CD4-positive, alpha-beta T cell treated with Interleukin-4 for 4 hours (primary cell): ENCODE results near the gene SMARCA4.
"Not testable (repeated sequence)": the region's sequence is repeated elsewhere in the genome, so short reads cannot be mapped to it uniquely, and the experiment has no call there.

Experiments
- DNase-seq: peaks from one replicate; pipeline ENCODE4 v3.0.0-alpha.2; 2020

Gene SMARCA4

DNA sequence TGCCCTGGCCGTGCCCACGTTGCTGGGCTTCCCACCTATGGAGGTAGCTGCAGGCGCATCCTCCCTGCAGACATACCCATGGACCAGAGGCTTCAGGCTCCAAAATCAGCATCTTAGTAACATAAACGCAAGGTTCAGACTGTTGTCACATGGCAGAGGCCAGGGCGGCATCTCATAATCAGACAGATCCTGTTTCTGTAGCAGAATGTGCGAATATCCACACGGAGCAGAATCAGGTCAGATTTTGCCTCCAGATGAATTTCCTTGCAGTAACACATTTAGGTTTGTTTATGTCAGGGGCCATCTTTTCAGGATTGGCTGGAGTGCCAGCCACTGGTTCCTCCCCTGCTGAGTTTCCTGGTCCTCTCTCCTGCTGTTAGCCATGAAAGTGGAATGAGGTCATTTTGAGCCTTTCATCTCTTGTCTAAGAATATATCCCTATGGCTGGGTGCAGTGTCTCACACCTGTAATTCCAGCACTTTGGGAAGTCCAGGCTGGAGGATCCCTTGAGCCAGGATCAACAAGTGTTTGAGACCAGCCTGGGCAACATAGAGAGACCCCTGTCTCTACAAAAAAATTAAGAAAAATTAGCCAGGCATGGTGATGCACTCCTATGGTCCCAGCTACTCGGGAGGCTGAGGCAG lies 20.5 kb downstream of the SMARCA4 start:
- no peak for DNase-seq

DNA sequence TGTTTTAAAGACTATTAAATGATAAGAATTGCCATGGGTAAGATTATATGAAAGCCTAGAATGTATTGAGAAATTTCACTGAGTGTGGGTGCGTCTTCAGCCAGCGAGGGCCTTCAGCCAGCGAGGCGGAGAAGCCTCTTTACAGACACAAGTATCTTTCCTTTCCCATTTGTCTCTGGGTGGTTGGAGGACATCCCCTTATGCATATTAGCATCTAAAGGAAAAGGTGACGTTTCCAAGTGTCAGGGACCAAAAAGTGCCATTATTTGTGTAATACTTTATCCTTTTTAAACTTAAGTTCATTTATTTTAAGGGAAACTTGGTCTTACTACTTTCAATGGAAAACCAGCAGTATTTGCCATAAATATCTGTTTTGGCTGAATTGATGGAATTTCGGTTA lies 22.2 kb downstream of the SMARCA4 start:
- no peak for DNase-seq

DNA sequence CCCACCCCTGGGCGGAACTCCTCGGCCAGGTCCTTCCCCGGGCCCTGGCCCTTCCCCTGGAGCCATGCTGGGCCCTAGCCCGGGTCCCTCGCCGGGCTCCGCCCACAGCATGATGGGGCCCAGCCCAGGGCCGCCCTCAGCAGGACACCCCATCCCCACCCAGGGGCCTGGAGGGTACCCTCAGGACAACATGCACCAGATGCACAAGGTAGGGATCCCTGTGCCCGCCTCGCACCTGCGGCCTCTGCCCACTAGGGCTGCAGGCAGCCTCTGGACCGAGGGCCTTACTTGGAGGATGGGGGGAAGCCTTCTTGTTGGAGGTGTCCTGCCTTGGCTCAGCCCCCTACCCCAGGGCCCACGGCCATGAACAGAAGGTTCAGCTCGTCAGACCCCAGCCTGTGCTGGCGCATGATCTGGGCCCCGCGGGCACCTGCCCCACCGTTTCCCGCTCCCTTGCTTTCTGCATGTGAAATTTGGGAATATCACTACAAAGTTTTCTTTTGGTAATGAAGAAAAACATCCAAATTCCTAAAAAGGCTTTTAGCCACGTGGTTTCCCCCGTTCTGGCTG lies 23.4 kb downstream of the SMARCA4 start:
- DNase-seq = no peak

DNA sequence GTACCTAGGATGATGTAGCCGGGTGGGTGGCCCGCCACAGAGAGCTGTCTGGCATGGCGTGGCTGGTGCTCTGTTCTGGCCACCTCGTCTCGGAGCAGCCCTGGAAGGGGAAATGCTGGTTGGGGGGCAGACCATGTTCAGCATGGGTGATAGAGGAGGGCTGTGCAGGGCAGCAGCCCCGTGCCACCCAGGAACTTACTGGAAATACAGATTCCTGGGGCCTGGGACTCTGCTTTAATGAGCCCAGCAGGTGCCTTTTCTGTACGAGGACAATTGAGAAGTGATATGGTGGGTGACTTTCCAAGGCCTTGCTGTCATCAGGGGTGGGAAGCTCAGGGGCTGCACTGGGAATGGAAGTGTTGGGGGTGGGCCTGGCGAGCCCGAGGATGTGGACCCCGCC lies 24.7 kb downstream of the SMARCA4 start:
- DNase-seq = no peak

DNA sequence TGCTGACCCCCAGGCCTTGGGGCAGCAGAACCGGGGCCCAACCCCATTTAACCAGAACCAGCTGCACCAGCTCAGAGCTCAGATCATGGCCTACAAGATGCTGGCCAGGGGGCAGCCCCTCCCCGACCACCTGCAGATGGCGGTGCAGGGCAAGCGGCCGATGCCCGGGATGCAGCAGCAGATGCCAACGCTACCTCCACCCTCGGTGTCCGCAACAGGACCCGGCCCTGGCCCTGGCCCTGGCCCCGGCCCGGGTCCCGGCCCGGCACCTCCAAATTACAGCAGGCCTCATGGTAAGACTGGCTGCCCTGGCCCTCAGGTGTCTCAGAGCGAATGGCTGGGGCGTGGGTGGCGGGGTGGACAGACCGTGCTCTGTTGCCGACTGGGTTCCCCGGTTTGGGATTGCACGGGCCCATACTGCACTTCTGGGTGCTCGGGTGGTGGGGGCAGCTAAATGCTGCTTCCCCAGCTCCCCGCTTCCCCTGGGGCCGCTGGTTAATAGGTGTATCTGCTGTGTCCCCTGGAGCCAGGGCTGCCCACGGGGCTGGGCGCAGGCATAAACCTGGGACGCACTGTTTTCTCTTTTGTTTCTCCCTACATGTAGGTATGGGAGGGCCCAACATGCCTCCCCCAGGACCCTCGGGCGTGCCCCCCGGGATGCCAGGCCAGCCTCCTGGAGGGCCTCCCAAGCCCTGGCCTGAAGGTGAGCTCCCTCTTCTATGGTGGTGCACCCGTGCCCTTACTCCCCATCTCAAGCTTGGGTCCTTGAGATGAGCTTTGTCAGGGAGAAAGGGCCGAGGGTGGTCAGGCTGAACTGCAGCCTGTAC lies 25.7 kb downstream of the SMARCA4 start:
- no peak for DNase-seq

DNA sequence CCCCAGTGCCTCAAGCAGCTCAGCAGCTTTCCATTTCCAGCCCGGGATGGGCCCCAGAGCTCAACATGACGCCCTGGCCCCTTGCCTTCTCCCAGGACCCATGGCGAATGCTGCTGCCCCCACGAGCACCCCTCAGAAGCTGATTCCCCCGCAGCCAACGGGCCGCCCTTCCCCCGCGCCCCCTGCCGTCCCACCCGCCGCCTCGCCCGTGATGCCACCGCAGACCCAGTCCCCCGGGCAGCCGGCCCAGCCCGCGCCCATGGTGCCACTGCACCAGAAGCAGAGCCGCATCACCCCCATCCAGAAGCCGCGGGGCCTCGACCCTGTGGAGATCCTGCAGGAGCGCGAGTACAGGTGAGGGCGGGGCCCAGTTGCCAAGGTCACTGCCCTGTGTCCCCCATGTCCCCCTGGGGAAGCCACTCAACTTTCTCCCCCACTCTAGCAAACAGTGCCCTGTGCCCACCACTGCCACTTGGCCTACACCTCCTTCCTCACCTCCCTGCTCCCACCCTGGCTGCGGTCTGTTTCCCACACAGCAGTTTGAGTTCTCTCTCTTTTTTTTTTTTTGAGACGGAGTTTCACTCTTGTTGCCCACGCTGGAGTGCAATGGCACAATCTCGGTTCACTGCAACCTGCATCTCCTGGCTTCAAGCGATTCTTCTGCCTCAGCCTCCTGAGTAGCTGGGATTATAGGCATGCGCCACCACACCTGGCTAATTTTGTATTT lies 26.9 kb downstream of the SMARCA4 start:
- DNase-seq = no peak

DNA sequence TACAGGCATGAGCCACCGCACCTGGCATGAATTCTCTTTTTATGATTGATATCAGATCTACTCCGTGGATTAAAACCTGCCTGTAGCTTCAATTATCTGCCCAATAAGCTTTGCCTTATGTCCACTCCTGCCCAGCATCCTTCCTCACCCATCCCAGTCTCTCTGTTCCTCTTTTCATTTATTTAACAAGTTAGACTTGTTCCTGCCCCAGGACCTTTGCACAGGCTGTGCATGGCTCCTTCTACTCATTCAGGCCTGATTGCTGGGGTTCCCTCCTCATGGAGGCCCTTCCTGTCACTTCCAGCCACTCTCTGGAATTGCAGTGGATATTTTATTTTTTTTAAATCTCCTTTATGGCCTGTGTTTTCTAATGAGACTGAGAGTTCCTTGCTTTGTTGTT lies 27.6 kb downstream of the SMARCA4 start:
- no peak for DNase-seq

DNA sequence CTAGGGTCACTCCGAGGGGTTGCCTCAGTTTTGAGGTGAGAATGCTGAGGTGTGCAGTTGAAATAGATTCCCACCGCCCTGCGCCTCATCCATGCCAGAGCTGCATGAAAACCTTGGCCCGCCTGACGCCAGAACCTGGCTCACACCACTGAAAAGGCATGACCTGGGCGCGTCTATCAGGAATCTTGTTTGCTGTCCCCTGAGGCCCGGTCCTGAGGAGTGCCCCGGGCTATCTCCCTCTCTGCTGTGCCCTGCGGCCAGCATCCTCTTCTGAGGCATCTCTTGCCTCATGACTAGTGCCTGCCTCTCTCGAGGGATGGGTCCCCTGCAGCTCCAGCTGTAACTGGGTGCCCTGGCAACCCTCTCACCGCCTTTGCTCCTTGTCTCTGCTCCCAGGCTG lies 28.1 kb downstream of the SMARCA4 start:
- no peak for DNase-seq

DNA sequence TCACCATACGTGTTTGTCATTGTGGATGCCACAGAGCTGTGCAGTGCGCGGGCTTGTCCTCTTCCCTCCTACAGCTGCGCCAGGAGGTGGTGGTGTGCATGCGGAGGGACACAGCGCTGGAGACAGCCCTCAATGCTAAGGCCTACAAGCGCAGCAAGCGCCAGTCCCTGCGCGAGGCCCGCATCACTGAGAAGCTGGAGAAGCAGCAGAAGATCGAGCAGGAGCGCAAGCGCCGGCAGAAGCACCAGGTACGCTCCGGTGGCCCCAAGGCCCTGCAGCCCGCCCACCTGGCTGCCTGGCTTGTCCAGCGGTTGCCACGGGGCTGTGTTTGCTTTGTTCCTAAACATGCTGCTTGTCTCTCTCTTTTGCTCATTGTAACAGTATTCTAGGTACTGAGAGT lies 30.2 kb downstream of the SMARCA4 start:
- DNase-seq = no peak

DNA sequence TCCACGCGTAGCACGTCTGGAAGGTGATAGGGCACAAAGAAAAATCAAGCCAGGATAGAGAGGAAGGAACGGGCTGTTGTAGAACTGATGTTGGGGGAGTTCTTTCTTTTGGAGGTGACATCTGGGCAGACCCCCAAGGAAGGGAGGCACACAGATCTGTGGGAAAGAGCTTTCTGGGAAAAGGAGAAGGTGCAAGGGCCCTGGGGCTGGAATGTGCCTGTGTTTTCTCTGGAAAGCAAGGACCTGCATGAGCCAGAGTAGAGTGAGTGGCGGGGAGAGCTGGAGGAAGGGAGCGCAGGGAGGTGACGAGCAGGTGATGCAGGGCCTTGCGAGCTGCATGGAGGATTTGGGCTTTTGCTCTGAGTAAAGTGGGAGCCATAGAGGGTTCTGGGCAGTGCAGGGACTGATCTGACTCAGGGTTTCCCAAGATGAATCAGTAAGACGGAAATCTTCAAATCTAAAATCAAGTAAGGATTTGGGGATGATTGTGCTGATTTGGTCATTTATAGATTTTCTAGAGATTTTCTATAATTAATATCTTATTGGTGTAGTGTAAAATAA lies 30.8 kb downstream of the SMARCA4 start:
- no peak for DNase-seq

DNA sequence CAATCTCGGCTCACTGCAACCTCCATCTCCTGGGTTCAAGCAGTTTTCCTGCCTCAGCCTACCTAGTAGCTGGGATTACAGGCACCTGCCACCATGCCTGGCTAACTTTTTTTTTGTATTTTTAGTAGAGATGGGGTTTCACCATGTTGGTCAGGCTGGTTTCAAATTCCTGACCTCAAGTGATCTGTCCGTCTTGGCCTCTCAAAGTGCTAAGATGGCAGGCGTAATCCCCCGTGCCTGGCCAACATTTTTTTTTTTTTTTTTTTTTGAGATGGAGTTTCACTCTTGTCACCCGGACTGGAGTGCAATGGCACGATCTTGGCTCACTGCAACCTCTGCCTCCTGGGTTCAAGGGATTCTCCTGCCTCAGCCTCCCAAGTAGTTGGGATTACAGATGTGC lies 31.3 kb downstream of the SMARCA4 start:
- DNase-seq = not testable (repeated sequence)

DNA sequence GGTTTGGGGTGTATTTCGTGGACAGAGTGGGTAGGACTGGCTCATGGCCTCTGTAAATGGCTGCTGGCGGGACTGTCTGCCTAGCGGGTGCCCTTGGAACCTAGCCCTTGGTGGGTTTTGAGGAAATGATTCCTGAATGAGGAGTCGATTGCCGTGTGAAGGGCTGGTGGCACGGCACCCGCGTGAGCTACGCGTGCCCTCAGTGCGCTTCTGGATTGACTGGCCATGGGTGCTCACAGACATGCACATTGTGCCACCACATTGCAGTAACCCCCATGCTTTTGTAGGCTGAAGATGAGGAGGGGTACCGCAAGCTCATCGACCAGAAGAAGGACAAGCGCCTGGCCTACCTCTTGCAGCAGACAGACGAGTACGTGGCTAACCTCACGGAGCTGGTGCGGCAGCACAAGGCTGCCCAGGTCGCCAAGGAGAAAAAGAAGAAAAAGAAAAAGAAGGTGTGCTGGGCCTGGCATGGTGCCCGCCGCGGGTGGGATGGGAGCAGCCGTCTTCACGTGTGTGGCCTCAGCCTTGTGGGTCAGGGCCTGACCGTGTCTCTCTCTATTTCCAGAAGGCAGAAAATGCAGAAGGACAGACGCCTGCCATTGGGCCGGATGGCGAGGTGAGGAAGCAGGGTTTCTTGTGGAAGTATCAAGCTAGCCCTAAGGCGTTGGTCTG lies 35.2 kb downstream of the SMARCA4 start:
- no peak for DNase-seq

DNA sequence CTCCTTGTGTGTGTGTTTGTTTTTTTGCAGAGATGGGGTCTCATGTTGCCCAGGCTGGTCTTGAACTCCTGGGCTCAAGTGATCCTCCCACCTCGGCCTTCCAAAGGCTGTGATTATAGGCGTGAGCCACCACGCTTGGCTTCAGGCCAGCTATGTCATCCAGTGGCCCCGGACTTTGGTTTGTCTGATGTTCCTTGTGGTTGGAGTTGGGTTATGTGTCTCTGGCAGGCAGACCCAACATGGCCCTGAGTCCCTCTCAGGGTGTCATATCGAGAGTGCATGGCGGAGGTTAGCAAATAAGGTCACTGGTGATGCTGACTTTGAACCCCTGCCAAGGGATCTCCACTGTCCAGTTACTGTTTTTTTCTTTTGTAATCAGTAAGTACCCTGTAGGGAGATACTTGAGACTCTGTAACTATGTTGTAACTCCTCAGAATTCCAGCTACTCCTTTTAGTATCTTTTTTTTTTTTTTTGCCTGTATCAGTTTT lies 37.3 kb downstream of the SMARCA4 start:
- DNase-seq = no peak

DNA sequence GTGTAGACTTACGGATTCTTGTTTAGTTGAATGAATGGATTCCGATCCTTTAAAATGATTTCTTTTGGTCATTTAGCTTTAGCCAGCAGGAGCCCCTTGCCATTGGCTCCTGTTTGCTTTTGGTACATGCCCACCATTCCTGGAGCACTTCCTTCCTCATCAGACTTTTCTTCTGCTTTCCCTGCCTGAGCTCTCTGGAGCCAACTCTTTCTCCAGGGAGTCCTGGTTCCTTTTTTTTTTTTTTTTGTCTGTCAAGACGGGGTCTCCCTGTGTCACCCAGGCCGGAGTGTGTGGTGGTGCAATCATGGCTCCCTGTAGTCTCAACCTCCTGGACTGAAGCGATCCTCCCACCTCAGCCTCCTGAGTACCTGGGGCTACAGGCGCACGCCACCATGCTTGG lies 37.8 kb downstream of the SMARCA4 start:
- DNase-seq = no peak

DNA sequence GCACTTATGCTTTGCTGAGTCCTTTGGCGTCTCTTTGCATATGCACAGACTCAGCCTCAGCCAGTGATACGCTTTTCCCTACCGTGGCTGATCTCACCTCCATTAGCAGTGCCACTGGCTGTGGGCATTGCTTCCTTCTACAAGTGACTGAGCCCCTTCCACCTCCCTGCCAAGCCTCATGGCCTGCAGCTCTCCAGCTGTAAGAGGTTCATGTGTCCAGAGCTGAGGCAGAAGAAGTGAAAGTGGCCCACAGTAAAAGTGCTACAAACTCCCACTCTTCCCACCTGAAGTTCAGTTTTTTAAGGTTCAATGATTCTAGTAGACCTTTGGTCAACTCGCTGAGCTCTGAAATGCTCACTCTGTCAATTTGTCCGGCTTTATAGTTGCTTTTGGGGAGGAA lies 44.7 kb downstream of the SMARCA4 start:
- DNase-seq = no peak

DNA sequence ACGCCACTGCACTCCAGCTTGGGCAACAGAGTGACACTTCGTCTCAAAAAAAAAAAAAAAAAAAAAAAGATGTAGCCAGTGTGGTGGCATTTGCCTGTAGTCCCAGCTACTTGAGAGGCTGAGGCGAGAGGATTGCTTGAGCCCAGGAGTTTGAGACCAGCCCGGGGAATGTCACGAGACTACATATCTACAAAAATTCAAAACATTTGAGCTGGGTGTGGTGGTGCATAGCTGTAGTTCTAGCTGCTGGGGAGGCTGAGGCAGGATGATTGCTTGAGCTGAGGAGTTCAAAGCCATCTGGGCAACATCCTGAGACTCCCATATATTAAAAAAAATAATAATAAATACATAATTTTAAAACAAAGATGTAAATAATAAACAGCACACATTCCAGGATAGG lies 46.6 kb downstream of the SMARCA4 start:
- no peak for DNase-seq

DNA sequence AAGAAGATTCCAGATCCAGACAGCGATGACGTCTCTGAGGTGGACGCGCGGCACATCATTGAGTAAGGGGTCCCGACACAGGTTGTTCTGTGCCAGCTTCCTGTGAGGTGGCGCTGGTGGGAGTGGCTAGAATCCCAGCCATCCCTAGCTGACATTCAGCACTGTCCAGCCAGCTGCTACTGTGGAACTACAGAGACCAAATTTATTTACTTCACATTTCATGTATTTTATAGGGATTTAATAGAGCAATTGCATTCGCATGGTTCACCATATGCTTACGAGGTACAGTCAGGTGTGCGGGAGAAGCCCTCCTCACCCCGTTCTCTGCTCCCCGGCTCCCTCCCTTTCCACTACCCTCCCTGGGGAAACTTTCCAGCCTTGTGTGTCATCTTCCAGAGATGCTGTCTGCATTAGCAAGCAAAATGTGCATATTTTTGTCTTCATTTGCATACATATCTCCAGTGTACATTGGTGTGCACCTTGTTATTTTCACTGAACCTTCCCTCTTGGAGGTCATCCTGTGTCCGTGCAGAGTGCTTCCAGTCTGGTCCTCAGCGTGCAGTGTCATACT lies 47.2 kb downstream of the SMARCA4 start:
- DNase-seq = no peak

DNA sequence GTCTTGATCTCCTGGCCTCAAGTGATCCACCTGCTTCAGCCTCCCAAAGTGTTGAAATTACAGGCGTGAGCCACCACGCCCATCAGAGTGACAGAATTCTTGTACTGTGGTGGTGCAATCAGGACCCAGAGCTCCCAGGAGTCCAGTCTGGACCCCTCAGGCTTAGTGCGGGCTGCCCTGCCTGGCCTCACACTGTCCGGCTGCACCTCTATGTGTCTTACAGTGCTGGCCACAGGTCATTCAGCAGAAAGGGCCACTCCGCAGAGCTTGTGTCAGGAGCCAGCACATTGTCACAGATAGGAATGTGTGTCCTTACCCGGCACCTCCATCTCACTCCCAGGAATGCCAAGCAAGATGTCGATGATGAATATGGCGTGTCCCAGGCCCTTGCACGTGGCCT lies 49.2 kb downstream of the SMARCA4 start:
- no peak for DNase-seq

DNA sequence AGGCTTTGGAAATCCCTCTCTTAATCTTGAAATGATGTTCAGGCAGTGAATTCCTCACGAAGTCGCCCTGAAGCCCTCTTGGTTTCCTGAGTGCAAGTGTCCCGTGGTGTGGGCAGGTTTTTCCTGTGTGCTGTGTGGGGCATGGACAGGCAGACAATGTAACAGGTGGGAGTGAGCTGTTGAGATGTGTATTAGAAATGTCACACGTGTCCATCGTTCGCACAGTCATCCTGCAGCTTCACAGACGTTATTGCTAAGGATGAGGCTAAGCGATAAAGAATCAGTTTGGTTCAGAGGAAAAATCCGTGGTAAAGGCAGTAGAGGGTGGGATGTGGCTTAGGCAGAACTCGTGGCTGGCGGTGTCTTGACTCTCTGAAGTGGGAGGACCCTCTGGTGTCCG lies 51.7 kb downstream of the SMARCA4 start:
- no peak for DNase-seq

DNA sequence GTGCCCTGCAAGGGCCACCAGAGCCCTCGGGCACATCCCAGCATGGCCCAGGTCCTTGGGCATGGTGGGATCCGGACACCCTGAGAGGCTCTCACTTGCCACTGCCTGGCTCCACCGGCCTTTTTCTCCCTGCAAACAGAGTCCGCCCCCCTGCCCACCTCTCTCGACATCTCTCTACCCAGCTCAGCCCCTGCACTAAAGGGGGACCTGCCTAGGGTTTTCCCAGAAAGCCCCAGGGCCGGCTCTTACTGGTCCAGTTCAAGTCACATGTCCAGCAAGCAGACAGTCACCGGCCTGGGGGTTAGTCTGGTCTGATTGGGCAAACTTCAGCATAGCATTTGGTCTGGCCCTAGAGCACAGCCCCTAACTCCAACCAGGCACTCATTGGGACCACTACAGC lies 52.9 kb downstream of the SMARCA4 start:
- no peak for DNase-seq

DNA sequence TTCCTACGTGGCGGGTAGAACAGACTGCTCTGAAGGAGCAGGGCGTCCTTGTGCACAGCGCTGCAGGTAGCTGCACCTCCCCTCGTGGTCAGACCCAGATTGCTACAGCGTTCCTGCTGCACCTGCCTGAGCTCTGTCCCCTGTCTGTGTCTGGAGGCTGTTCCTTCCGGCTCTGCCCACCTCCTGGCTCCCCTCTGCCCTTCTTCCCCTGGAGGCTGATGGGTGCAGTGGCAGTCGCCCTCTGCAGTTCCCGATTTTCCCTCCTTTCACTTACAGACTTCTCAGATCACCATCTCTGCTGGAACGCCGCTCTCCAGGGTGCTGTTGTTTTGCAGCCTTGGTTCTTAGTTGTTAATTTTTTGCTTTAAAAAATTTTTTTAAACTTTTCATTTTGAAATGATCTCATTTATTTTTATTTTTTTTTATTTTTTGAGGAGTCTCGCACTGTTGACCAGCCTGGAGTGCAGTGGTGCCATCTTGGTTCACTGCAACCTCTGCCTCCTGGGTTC lies 53.6 kb downstream of the SMARCA4 start:
- DNase-seq = no peak

DNA sequence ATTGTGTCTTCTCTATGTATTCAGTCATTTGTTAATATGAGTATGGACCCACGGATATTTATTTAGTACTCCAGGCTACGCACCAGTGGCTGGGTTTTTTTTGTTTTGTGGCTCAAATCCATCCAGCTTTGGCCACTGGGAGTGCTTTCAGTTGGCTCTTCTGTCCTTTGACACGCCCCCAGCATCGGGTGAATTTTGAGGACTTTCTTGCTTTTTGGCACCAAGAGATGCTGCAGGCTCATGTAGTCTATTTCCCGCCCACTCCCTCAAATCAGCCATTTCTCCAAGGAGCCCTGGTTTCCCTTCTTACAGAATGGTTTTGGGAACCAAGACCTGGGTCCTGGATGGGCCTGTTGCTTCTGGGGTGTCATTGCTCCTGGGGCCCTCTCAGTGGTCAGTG lies 55.8 kb downstream of the SMARCA4 start:
- DNase-seq = no peak
